Hepatocyte (in vitro differentiated cells): Measurements from ENCODE around the gene HEPHL1. TPM values are rescaled to one million over a fixed set of nuclear protein-coding genes. Genes with fewer than 3 reads are reported as not detected.

Experiments
- DNase-seq: peaks from one replicate; pipeline ENCODE4 v3.0.0-alpha.2; 2016; ENCODE audit warnings: low spot score
- H2AFZ ChIP-seq: fragments of 200-600 bp; sonication (generic); 2 replicates; pipeline ENCODE4 v1.6.0; 2016; ENCODE audit warnings: antibody characterized with exemption, mild to moderate bottlenecking
- H3K27ac ChIP-seq: fragments of 200-600 bp; sonication (generic); 2 replicates; pipeline ENCODE4 v1.5.1; 2016; ENCODE audit warnings: mild to moderate bottlenecking
- H3K27me3 ChIP-seq: fragments of 200-600 bp; sonication (generic); 2 replicates; pipeline ENCODE4 v1.6.1; 2016
- H3K36me3 ChIP-seq: fragments of 200-600 bp; sonication (generic); replicated peaks from 2 replicates; pipeline ENCODE4 v1.5.1; 2016; ENCODE audit warnings: low read depth; ENCODE audit not compliant: insufficient read depth
- H3K4me1 ChIP-seq: fragments of 200-600 bp; sonication (generic); 2 replicates; pipeline ENCODE4 v1.5.1; 2016; ENCODE audit warnings: mild to moderate bottlenecking, moderate library complexity; ENCODE audit not compliant: insufficient read depth
- H3K4me2 ChIP-seq: fragments of 200-600 bp; sonication (generic); 2 replicates; pipeline ENCODE4 v1.6.0; 2016
- H3K4me3 ChIP-seq: fragments of 200-600 bp; sonication (generic); 2 replicates; pipeline ENCODE4 v1.5.1; 2016; ENCODE audit warnings: mild to moderate bottlenecking
- H3K79me2 ChIP-seq: fragments of 200-600 bp; sonication (generic); 2 replicates; pipeline ENCODE4 v1.6.0; 2017; ENCODE audit warnings: mild to moderate bottlenecking
- H3K9me2 ChIP-seq: fragments of 200-600 bp; sonication (generic); replicated peaks from 2 replicates; pipeline ENCODE4 v1.6.0; 2017; ENCODE audit warnings: mild to moderate bottlenecking; ENCODE audit not compliant: insufficient read depth
- H3K9me3 ChIP-seq: fragments of 200-600 bp; sonication (generic); 2 replicates; pipeline ENCODE4 v1.5.1; 2016; ENCODE audit warnings: low read depth, mild to moderate bottlenecking
- H4K20me1 ChIP-seq: fragments of 200-600 bp; sonication (generic); 2 replicates; pipeline ENCODE4 v1.6.0; 2016; ENCODE audit warnings: mild to moderate bottlenecking; ENCODE audit not compliant: insufficient read depth, poor library complexity, severe bottlenecking
- CTCF ChIP-seq: fragments of 200-600 bp; sonication (generic); IDR thresholded peaks from 2 replicates; pipeline ENCODE4 v1.5.1; 2016; ENCODE audit warnings: antibody characterized with exemption, mild to moderate bottlenecking; ENCODE audit not compliant: poor library complexity
- EZH2 ChIP-seq: fragments of 200-600 bp; sonication (generic); IDR thresholded peaks from 2 replicates; pipeline ENCODE4 v1.6.1; 2016; ENCODE audit warnings: antibody characterized with exemption, mild to moderate bottlenecking, borderline replicate concordance
- EZH2phosphoT487 ChIP-seq: fragments of 200-600 bp; sonication (generic); IDR thresholded peaks from one replicate; pipeline ENCODE4 v1.6.1; 2018; ENCODE audit warnings: antibody characterized with exemption, mild to moderate bottlenecking, low read depth, moderate library complexity; ENCODE audit not compliant: unreplicated experiment, severe bottlenecking
- WGBS: methylation state at CpG from one replicate; pipeline ENCODE4 v1.1.6; 2016; ENCODE audit warnings: low lambda C conversion rate; ENCODE audit errors: missing lambda C conversion rate; 5-methylcytosine and 5-hydroxymethylcytosine counted together
- polyA plus RNA-seq: library from polyadenylated mRNA; unstranded; fragments of >200 nt; fragmentation: Nextera tagmentation; extraction: Ambion mirVana; gene quantifications from 2 replicates; pipeline ENCODE4 v1.2.1, GENCODE V29; 2016
- total RNA-seq: library from RNA; depleted of rRNA; stranded (reverse); fragments of >200 nt; gene quantifications from 2 replicates; pipeline ENCODE4 v1.2.3, GENCODE V29; 2014

HEPHL1 gene
- total and polyA plus RNA-seq, 2 experiments from 2014 or later: 0.07 to 0.17 TPM

GRCh38 chr11:94077552-94078293 is 56.6 kb downstream of the HEPHL1 start:
- TF ChIP-seq EZH2phosphoT487 (no peak), EZH2 (no peak), CTCF (no peak)
- no peaks in the 10 kb centered on the region for H3K9me2 ChIP-seq
- no peak for DNase-seq
- H3K27me3 ChIP-seq: no peaks in the 10 kb centered on the region
- H3K4me1 ChIP-seq: no peaks in the 10 kb centered on the region
- no peak overlapping the region for H3K27ac ChIP-seq
- H2AFZ ChIP-seq: no peak overlapping the region
- no peaks in the 10 kb centered on the region for H3K79me2 ChIP-seq
- H3K4me2 ChIP-seq: no peak overlapping the region
- no peak overlapping the region for H3K4me3 ChIP-seq
- WGBS: 94% methylated on average over 2 of the region's 2 CpGs
- H4K20me1 ChIP-seq: no peaks in the 10 kb centered on the region
- no peaks in the 10 kb centered on the region for H3K36me3 ChIP-seq
- H3K9me3 ChIP-seq: no peaks in the 10 kb centered on the region

DNA sequence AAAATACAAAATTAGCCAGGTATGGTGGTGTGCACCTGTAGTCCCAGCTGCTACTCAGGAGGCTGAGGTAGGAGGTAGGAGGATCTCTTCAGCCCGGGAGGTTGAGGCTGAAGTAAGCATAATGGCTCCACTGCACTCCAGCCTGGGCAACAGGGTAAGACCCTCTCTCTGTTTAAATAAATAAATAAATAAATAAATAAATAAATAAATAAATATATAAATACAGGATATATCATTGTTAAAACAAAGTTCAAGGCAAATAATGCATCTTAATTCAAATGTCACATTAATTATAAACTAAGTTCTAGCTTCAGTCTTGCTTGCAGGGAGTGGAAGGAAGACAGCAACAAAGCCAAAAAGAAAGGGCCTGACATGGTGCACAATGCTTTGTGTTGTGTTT is 63.0 kb downstream of the HEPHL1 start:
- no peaks in the 10 kb centered on the region for H3K79me2 ChIP-seq
- H3K4me2 ChIP-seq: no peak overlapping the region
- no peaks in the 10 kb centered on the region for H3K9me2 ChIP-seq
- H3K27me3 ChIP-seq: no peaks in the 10 kb centered on the region
- H3K4me1 ChIP-seq: no peaks in the 10 kb centered on the region
- H3K4me3 ChIP-seq: no peak overlapping the region
- H3K27ac ChIP-seq: no peak overlapping the region
- no peak overlapping the region for H2AFZ ChIP-seq
- no peaks in the 10 kb centered on the region for H3K36me3 ChIP-seq
- H4K20me1 ChIP-seq: no peaks in the 10 kb centered on the region
- DNase-seq: no peak
- TF ChIP-seq EZH2: no peak
- TF ChIP-seq CTCF: no peak
- no peak for TF ChIP-seq EZH2phosphoT487
- 100% methylated on average over 1 of the region's 1 CpG for WGBS
- H3K9me3 ChIP-seq: no peaks in the 10 kb centered on the region

- no peak for TF ChIP-seq CTCF
- TF ChIP-seq EZH2: no peak
- no peak for TF ChIP-seq EZH2phosphoT487
- Histone ChIP-seq H3K27me3 (no peaks in the 10 kb centered on the region), H4K20me1 (no peaks in the 10 kb centered on the region), H3K9me3 (no peaks in the 10 kb centered on the region), H2AFZ (no peak overlapping the region), H3K79me2 (no peaks in the 10 kb centered on the region), H3K4me1 (peaks cover 8% of the 10 kb centered on the region), H3K4me2 (no peak overlapping the region), H3K4me3 (no peak overlapping the region), H3K36me3 (no peaks in the 10 kb centered on the region), H3K9me2 (no peaks in the 10 kb centered on the region), H3K27ac (no peak overlapping the region)
- DNase-seq: no peak
- 96% methylated on average over 21 of the region's 21 CpGs for whole genome bisulfite sequencing
Observed at GRCh38 chr11:94088906-94089305, 67.8 kb downstream of the HEPHL1 start.

DNA sequence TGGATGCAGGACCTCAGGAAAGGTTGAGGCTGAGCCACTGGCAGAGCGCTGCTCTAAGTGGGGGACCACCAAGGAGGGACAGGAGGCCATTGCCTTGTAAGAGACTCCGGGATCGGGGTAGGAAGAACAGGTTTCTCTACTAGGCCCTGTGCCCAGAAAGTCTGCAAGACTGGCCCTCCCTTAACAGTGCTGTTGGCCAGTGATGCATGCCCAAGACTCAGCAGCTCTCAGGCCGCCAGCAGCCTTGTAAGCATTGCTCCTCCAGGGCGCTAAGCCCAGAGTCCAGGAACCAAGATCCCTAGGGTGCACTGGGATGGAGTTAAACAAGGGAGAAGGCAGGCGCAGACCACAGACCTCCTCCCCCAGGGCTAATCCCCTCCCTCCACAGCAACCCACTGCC is 68.2 kb downstream of the HEPHL1 start:
- TF ChIP-seq EZH2 (no peak), CTCF (no peak), EZH2phosphoT487 (no peak)
- 96% methylated on average over 6 of the region's 6 CpGs for WGBS
- Histone ChIP-seq H3K79me2 (no peaks in the 10 kb centered on the region), H4K20me1 (no peaks in the 10 kb centered on the region), H3K9me3 (no peaks in the 10 kb centered on the region), H3K9me2 (no peaks in the 10 kb centered on the region), H3K27ac (peak overlapping the region; percentile 21), H3K4me2 (no peak overlapping the region), H3K4me3 (no peak overlapping the region), H3K4me1 (peaks cover 8% of the 10 kb centered on the region), H3K36me3 (no peaks in the 10 kb centered on the region), H3K27me3 (no peaks in the 10 kb centered on the region), H2AFZ (no peak overlapping the region)
- no peak for DNase-seq
